ENCODE data around the gene EPB41L4B.

EPB41L4B gene

DNA sequence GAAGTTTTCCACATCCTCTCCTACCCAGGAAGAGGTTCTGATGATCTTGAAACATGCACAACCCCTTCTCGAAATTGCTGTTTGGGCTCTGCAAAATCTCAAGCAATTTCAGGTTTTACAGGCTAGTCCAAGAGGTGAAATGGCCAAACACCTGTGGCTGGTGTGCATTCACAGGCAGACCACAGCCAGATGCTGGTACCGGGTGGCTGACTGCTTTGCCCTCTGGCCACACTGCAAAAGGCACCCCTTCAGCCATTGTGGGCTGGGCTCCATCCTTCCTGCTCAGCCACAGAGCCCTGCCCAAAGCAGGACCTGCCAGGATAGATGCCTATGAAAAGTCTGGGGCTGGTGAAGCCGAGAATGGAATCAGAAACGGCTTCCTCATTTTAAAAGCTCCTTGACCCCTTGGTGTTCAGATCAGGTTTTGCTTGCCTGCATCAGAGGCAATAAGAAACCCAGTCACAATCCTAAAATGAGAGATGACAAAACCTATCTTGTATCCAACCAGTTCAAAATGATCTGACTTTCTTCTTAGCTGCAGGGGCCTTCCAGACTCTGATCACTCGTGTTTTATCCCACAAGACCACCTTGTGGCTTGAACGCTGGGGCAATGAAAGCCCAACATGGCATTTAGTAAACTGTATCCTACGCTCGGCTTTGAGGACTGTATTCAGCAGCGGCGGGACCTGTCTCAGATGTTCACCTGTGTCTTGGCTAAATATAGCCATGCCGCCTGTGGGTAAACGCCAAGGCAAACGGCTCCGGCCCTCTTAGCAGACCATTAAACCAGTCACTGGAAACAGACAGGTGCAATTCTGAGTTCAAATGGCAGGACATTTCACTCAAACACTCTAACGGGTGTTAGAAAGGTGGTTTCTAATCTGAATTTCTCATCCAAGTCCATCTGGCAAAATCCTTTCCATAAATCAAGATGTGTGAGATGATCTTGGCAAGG, 49.6 kb downstream of the EPB41L4B start:
- no peak for DNase-seq (ENCODE audit: low read depth in 3 of 3)

DNA sequence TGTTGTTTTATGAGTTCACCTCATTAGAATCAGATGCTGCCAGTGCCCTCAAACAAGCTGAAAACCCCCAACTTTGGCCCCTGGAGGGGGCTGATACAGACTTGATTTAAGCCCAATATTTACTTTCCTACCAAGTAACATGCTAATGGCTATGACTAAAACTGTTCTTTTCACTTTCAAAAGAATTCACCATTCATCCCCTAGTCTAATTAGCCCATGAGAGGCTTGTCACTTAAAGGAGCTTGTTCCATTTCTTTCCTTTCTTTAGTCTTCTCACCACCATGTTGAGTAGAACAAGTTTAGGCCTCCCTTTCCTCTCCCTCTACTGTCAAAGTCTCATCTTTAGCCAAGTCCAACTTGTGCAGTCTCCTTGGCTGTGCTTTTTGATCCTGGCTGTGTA, 50.4 kb downstream of the EPB41L4B start:
- DNase-seq (ENCODE audit: low read depth in 3 of 3): no peak

DNA sequence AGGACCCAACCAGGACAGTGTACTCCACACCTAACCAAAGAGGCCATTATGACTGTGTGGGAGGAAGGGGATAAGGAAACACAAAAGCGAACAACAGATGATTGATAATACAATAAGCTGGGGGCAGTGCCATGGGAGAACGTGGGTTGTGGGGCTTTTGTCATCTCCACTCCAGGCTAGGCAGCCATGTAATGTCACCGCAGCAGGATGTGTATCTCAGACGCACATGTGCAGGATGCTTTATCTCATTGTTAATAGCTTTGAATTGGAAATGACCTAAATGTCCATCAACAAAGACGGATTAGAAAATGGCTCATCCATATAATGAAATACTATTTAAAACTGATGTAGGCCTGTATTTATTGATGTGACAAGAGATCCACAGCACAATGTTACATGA, 51.0 kb downstream of the EPB41L4B start:
- DNase-seq (ENCODE audit: low read depth in 3 of 3): no peak

- DNase-seq (ENCODE audit: low read depth in 3 of 3): no peak
Observed at GRCh38 chr9:109269081-109269480, 51.8 kb downstream of the EPB41L4B start.

DNA sequence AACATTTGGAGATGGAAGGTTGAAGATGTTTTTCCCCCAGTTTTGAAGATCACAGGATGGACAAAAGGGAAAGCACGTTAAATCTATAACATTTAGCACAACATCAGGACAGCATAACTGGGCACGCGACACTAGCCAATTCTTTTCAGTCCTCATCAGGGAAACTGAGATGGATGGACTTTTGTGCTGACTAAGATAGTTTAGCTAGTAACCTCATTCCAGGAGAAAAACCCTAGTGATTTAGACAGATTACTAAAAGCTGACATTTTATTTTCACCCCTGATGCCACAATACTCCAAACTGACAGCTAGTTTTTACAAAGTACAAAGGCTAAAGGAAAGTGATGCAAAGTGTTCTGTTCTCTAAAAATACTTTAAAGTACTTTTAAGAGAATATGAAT, 53.3 kb downstream of the EPB41L4B start:
- DNase-seq (ENCODE audit: low read depth in 3 of 3): no peak

- DNase-seq (ENCODE audit: low read depth in 3 of 3): no peak
Observed at GRCh38 chr9:109264877-109265587, 55.8 kb downstream of the EPB41L4B start.

GRCh38 chr9:109263358-109263757, 57.5 kb downstream of the EPB41L4B start:
- no peak for DNase-seq (ENCODE audit: low read depth in 3 of 3)

DNA sequence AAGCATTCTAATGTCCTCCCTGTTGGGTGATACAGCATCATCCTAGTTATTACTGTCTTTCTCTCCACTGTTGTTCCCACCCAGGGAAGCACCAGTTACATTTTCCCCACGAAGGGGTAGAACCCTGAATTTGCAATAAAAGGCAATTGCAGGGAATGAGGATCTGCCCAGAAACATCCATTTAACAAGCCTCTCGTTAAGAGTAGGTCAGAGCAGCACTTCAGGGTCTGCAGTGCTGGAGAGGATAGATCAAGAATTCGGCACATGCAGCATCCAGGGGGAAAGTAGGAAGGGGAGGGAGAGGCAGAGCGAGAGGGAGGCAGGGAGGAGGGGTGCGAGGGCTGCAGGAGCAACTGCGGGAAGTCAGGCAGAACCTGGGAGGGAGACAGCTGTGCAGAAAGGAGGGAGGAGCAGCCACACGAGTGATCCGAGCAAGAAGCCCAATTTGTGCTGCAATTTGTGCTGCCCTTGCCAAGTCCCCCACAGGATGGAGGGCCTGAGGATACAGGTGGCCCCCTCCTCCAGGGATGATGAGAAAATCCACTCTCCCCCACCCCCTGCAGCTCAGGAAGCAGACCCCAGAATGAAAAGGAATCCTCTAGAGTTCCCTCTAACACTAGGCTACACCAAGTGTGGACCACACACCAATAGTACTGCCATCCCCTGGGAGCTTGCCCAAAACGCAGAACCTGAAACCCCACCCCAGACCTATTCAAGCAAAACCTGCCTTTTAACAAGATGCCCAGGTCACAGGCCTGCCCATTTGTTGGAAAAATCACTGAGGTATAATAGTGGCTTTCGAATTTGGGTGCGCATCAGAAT, 62.2 kb downstream of the EPB41L4B start:
- DNase-seq (ENCODE audit: low read depth in 3 of 3): no peak

DNA sequence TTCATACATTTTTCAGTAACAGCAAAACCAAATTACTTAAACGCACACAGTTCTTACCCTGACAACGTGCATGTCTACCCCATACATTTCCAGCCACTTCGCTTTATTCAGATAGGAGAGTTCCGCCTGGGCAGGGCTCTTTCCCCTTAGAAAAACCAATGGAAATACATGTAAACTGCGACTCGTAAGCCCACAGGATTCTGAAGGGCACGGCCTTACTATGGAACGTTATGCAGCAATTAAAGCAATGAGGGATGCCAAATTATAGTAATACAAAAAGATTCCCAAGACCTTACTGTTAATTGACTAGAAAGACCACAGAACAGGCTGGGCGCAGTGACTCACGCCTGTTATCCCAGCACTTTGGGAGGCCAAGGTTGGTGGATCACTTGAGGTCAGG, 64.5 kb downstream of the EPB41L4B start:
- DNase-seq (ENCODE audit: low read depth in 3 of 3): no peak

DNA sequence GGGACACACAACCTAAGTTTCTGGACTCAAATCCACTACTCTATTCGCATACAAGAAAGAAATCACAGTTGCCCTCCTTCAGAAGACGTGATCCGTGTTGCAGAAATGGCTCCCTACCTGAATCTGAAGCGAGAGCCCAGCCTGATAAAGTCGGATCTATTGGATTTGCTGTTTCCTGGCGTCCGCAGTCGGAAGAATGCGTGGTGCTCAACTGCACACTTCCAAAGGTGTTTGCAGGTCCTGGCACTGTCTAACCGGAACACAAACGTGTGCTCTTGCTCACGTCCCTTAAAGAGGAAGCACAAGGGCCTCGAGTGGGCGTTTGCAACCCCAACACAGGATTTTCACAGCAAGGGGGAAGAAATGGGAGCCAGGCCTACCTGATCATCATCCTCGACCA, 65.5 kb downstream of the EPB41L4B start:
- DNase-seq (ENCODE audit: low read depth in 3 of 3): no peak

DNA sequence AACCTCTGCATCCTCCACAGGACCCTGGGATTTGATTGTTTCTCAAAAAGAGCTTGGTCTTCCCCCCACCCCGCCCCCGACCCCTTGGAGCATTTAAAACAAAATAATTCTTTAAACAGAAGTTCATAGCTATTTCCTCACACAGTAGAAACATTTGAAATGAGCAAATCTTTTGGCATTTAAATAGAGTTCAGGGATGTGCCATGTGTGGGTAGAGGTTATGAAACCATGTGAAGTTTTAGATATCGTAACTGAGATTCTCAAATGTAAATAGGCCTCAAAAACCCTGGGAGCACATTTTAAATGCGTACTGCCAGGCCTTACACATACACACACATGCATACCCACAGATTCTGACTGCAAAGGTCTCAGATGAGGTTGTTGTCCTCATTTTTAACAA, 66.5 kb downstream of the EPB41L4B start:
- no peak for DNase-seq (ENCODE audit: low read depth in 3 of 3)

- no peak for DNase-seq (ENCODE audit: low read depth in 3 of 3)
Observed at GRCh38 chr9:109253637-109254284, 67.1 kb downstream of the EPB41L4B start.

DNA sequence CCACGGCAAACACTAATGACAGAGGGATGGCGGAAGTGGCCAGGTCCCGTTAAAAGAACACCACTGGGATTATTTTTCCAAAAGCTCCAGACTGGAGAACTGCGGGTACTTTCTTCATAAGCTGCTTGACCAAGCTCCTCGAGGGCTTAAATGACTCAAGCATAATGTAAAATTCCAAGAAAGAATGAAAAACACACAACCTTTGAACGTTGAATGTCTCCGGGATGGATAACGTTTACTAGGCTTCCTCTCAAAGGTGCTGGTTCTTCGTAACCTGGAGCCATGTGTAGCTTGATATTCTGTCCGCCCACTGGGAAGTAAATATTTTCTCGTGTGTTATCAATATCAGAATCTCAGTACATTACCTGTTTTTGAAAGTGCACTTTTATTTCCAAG, 67.6 kb downstream of the EPB41L4B start:
- DNase-seq (ENCODE audit: low read depth in 3 of 3): no peak

DNA sequence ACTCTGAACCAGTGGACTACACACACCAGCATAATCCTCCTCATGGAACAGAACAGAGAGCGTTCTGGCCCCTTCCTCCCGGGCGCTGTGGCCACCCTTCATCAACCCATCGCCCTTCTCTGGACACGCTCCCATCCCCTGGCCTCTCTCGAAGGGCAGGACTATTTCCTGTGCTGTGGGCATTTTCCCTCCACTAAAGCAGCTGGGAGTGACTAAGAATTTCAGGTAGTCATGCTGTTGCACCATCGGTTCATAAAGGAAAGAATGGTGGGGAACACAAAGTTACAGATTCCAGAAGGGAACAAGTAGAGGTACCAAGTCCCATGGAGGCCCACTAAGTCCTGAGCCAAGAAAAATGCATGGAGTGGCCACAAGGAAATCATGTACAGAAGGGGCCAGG, 68.6 kb downstream of the EPB41L4B start:
- DNase-seq (ENCODE audit: low read depth in 3 of 3): no peak

DNA sequence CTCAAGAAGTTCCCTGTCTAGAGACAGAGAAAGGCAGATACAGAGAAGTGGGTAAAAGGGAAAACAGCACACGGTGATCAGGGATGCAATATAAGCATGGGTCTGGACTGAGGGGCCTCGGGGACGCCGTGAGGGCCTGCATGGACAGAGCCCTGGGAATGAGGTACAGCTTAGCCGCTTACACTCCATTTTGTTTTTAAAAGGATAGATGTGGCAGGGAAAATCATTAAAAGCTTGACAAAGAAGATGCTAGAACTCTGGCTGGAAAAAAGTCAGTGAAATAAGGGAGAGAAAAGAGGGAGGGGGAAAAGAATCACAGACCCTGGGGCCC, 69.1 kb downstream of the EPB41L4B start:
- DNase-seq (ENCODE audit: low read depth in 3 of 3): no peak

DNA sequence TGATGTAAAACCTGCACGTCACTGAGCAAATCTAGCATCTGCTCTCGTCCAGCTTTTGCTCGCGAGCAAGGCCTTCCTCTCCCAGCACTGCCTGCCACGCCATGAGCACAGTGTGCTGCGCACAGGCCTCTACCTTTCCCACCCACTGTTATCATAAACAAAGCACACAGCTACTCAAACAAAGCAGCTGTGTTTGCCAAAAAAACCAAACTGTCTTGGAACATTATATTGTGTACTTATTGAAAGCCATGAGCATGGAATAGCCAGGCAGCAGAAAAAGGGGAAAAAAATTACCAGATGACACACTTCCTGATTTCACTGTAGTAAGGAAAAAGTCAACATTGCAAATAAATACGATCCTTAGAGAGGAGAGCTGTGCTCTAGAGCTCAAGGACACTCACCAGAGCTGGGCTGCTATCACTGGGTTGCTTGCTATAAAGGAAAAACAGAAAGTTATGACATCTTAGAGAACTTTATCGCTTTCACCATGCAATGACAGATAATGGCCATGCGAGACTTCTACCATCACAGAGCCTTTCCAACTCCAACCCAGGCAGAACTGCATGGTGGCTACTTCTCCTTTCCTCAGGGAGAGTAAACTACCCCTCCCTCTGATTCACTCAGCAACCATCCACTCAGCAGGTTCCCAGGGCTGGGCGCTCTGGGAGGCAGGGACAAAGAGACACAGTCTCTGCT, 69.6 kb downstream of the EPB41L4B start:
- DNase-seq (ENCODE audit: low read depth in 3 of 3): no peak

DNA sequence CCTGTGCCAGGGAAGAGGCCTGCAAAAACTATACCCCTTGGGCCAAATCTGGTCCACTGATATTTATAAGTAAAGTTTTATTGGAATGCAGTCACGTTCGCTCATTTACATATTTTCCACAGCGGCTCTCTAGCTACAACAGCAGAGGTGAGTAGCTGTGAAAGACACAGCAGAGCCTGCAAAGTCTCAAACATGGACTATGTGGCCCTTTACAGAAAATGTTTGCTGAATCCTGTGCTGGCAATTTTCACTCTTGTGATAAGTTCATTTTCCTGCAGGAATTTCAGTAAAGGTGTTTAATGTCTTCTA, 70.1 kb downstream of the EPB41L4B start:
- no peak for DNase-seq (ENCODE audit: low read depth in 3 of 3)

- DNase-seq (ENCODE audit: low read depth in 3 of 3): no peak
Observed at GRCh38 chr9:109250311-109250741, 70.5 kb downstream of the EPB41L4B start.

GRCh38 chr9:109249615-109250014, 71.2 kb downstream of the EPB41L4B start:
- no peak for DNase-seq (ENCODE audit: low read depth in 3 of 3)

DNA sequence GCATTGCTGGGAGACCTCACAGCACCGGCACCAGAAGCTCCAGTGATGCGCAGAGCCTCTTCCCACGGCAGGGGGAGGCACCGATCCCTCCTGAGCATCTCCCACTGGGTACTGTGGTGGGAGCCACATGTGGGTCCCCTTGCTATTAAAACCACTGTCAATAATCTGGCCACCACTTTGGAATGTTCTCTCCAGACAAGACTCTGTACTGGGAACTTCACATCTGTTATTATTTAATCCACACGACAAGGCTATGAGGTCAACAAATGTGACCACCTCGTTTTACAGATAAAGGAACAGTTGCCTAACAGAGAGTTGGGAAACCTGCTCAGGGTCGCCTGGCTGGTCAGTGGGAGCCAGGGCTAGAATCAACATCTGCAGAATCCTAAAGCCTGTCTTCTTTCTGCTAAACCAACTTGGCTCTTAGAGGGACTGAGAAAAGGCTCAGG, 72.7 kb downstream of the EPB41L4B start:
- no peak for DNase-seq (ENCODE audit: low read depth in 3 of 3)

GRCh38 chr9:109247228-109247627, 73.6 kb downstream of the EPB41L4B start:
- DNase-seq (ENCODE audit: low read depth in 3 of 3): no peak

All from stimulated activated CD4-positive, alpha-beta T cell treated with anti-CD3 and anti-CD28 coated beads, TNF-alpha, amount 100 ng/mL, for 4 hours (primary cell).